Heart left ventricle (tissue), 16 donors: ENCODE results near the gene CAPN9. TPM values are rescaled to one million over a fixed set of nuclear protein-coding genes. Genes with fewer than 3 reads are reported as not detected.

Experiments
- ATAC-seq, 4 donors: fragments of 200-7000 bp; cut with Tn5 transposase; one replicate each; pipeline ENCODE4 v1.9.1; 2020 to 2022; ENCODE audit warnings: moderate library complexity in 4 of 4, mild to moderate bottlenecking in 3 of 4, moderate number of reproducible peaks in 1 of 4
- DNase-seq, 5 donors: peaks; one replicate each; pipeline ENCODE4 v3.0.0-alpha.2; 2020
- H3K27ac ChIP-seq, 12 donors: fragments of 200-600 bp; sonication (generic) in 4 of 12; one replicate each; pipeline versions ENCODE4 v1.5.0 to v1.8.0; 2016 to 2022; ENCODE audit warnings: mild to moderate bottlenecking in 2 of 12
- H3K27me3 ChIP-seq, 9 donors: fragments of 200-600 bp; sonication (generic) in 2 of 9; one replicate each; pipeline versions ENCODE4 v1.5.1 to v1.8.0; 2016 to 2022; ENCODE audit warnings: mild to moderate bottlenecking in 3 of 9
- H3K36me3 ChIP-seq, 9 donors: fragments of 200-600 bp; sonication (generic) in 2 of 9; one replicate each; pipeline versions ENCODE4 v1.5.0 to v1.8.0; 2018 to 2022; ENCODE audit warnings: mild to moderate bottlenecking in 2 of 9
- H3K4me1 ChIP-seq, 12 donors: fragments of 200-600 bp; sonication (generic) in 4 of 12; one replicate each; pipeline versions ENCODE4 v1.5.0 to v1.8.0; 2016 to 2022; ENCODE audit warnings: mild to moderate bottlenecking in 3 of 12
- H3K4me3 ChIP-seq, 12 donors: fragments of 200-600 bp; sonication (generic) in 4 of 12; one replicate each; pipeline versions ENCODE4 v1.5.0 to v1.8.0; 2017 to 2022; ENCODE audit warnings: mild to moderate bottlenecking in 9 of 12, moderate library complexity in 4 of 12
- H3K9me3 ChIP-seq, 12 donors: fragments of 200-600 bp; sonication (generic) in 4 of 12; one replicate each; pipeline versions ENCODE4 v1.5.0 to v1.8.0; 2016 to 2022; ENCODE audit warnings: mild to moderate bottlenecking in 1 of 12
- POLR2A ChIP-seq, 2 donors: fragments of 450-650 bp; IDR thresholded peaks; one replicate each; pipeline ENCODE4 v1.6.1; 2017; ENCODE audit warnings: antibody characterized with exemption in 2 of 2, mild to moderate bottlenecking in 2 of 2, moderate library complexity in 2 of 2
- WGBS, 4 donors: extraction: QIAGEN DNeasy Blood & Tissue Kit in 2 of 4; methylation state at CpG; one replicate each; pipeline versions ENCODE4 v1.1.5 to v1.1.7; 2013 to 2018; 5-methylcytosine and 5-hydroxymethylcytosine counted together
- intact Hi-C, 10 donors: fragments of 100-400 bp; cut with DNase I; formaldehyde crosslinking; loops; one replicate each; pipeline versions ENCODE4 v1.11.1 to v1.14.2; 2022
- polyA plus RNA-seq, 2 donors: library from polyadenylated mRNA; stranded (reverse); fragments of 200-250 nt; gene quantifications; one replicate each; pipeline ENCODE4 v1.2.3, GENCODE V29; 2013
- total RNA-seq, 9 donors: library from RNA; depleted of rRNA in 2 of 9; stranded (reverse); fragments of >200 nt in 2 of 9; fragmentation: NEBNext Ultra II Directional in 3 of 9; extraction: Animal tissue kit (Norgen Biotek cat#: 25700) in 3 of 9; gene quantifications; one replicate each; pipeline versions ENCODE4 v1.1.0 to v1.2.4, GENCODE V29; 2016 to 2023
- TF ChIP-seq, protein P1 (sequence below), 12 donors: fragments of 200-600 bp; sonication (generic) in 4 of 12; IDR thresholded peaks; one replicate each; pipeline versions ENCODE4 v1.5.0 to v1.8.0; 2018 to 2022; ENCODE audit warnings: antibody characterized with exemption in 12 of 12, mild to moderate bottlenecking in 5 of 12
- donor health status: ischemic (EF 13 %, LVEDD 7.1; RV severe dilation, severe dysfunction).
- donor health status: healthy with polysubstance abuse.
- donor health status: DM: no; HTN: yes; CAD: no.
- donor health status: DM: no; HTN: no; CAD: no.
- donor health status: ischemic (EF 25% LVEDD 6.9; RV normal size, moderate dysfunction).
- donor health status: ischemic (EF 25% LVEDD 5.7; RV mildly dilated, moderate dysfunction).
- donor health status: healthy.
- donor health status: DM: yes; HTN: yes; CAD: no.
- donor health status: ischemic (EF 35%, LVEDD 5.7; RV mildly dilated, moderate dysfunction).
- donor health status: nonischemic (EF 11% LVEDD 7.7; RV severe dilation, severe dysfunction).
- donor health status: DM: yes; HTN: yes; CAD: no.
- donor health status: PGD.
- donor health status: ischemic (EF 29% LVEDD 5.4; RV normal size, mild dysfunction).
- donor health status: nonischemic (EF 23%, LVEDD 6.1; RV moderate dilation, normal function).

Gene CAPN9
- total and polyA plus RNA-seq, 11 donors, result 0.04 to 0.31 (median 0.17) TPM; not detected in 7

DNA sequence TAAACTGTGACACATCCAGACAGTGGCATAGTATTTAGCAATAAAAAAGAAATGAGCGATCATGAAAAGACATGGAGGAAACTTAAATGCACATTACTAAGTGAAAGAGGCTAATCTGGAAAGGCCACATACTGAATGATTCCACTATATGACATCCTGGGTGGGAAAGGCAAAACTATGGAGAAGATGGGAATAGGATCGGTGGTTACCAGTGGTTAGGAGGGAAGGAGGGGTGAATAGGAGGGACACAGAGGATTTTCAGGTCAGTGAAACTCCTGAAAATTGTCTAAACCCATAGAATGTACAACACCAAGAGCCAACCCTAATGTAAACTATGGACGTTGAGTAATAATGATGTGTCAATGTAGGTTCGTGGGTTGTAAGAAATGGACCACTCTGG lies 47.1 kb upstream of the CAPN9 start:
- intact Hi-C loops, result no loop called here
- Histone ChIP-seq H3K4me3 (no peak overlapping the region), H3K4me1 (peaks cover 0 to 15% (median 0%) of the 10 kb centered on the region in 12 donors), H3K36me3 (peaks cover 0 to 30% (median 20%) of the 10 kb centered on the region in 9 donors), H3K27me3 (no peaks in the 10 kb centered on the region), H3K27ac (no peak overlapping the region), H3K9me3 (no peaks in the 10 kb centered on the region)
- WGBS, 4 donors, result 88 to 94% (median 93%) methylated on average over 4 of the region's 4 CpGs
- TF ChIP-seq, protein P1, sequence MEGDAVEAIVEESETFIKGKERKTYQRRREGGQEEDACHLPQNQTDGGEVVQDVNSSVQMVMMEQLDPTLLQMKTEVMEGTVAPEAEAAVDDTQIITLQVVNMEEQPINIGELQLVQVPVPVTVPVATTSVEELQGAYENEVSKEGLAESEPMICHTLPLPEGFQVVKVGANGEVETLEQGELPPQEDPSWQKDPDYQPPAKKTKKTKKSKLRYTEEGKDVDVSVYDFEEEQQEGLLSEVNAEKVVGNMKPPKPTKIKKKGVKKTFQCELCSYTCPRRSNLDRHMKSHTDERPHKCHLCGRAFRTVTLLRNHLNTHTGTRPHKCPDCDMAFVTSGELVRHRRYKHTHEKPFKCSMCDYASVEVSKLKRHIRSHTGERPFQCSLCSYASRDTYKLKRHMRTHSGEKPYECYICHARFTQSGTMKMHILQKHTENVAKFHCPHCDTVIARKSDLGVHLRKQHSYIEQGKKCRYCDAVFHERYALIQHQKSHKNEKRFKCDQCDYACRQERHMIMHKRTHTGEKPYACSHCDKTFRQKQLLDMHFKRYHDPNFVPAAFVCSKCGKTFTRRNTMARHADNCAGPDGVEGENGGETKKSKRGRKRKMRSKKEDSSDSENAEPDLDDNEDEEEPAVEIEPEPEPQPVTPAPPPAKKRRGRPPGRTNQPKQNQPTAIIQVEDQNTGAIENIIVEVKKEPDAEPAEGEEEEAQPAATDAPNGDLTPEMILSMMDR (IDR thresholded peaks at IDR 0.05), result no peak
- DNase-seq, result no peak
- ATAC-seq, result no peak

DNA sequence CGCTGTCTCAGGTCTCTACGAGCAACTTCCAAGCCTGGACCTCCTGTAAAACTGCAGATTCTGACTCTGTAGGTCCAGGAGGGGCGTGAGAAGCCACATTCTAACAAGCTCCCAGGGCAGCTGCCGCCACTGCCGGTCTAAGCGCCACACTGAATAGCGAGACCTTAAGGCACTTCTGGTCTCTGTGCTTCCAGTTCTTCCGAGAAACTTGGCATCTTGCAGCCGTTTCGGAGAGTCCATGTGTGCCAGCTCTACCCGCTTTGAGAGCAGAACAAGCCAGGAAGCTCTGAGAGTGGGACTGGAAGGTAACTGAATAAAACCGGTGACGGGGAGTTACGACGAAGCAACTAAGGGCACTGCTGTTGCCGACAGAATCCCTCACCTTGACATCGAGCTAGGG lies 45.8 kb upstream of the CAPN9 start:
- DNase-seq (no peak), ATAC-seq (no peak)
- no peaks in the 10 kb centered on the region for H3K27me3 ChIP-seq
- WGBS, 4 donors, result 84 to 90% (median 88%) methylated on average over 17 of the region's 17 CpGs
- H3K27ac ChIP-seq, result no peak overlapping the region
- TF ChIP-seq, protein P1 (IDR thresholded peaks at IDR 0.05), result no peak
- TF ChIP-seq POLR2A (IDR thresholded peaks at IDR 0.05), result no peak
- H3K4me1 ChIP-seq, result peaks cover 0 to 17% (median 0%) of the 10 kb centered on the region in 12 donors
- H3K9me3 ChIP-seq, result no peaks in the 10 kb centered on the region
- intact Hi-C loops, result no loop called here
- H3K4me3 ChIP-seq, result no peak overlapping the region
- peaks cover 0 to 37% (median 20%) of the 10 kb centered on the region in 9 donors for H3K36me3 ChIP-seq

DNA sequence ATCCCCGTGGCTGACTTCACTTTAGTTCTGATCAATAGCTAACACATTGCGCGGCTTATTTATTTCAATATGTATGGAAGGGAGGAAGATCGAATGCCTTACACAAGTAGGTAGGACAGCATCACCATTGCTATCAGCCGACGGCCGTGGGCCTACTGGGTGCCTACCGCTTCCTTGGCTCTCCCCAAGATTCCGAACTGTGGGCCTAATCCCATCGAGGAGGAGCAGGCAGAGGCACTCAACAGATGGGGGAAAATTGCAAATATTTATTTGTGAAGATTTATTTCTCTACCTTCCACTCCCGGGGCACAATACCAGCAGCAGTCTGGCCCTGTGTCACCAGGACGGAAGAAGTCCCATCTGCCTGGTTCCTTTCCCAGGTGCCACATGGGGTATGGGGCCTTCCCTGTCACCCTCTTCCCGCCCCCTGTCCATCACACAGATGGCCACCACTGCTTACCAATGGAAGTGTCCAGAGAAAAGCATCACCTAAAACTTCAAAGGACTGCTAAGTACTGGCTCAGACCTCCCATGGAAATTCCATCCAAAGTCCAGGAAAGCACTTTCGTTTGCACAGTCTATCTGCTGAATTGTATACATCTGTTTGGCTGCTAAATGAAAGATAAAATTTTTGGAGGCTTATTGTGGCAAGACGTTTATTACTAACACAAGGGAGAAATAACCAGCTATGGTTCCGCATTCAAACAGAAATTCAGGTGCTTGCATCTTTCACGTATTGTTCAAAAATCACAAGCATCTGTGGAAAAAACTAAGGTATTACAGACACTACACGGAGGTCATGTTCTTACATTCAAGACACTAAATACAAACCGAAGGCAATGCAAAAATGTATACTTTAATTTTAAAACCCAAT lies 45.1 kb upstream of the CAPN9 start:
- Histone ChIP-seq H3K36me3 (peaks cover 0 to 37% (median 20%) of the 10 kb centered on the region in 9 donors), H3K27me3 (no peaks in the 10 kb centered on the region), H3K27ac (no peak overlapping the region), H3K9me3 (no peaks in the 10 kb centered on the region), H3K4me1 (peaks cover 0 to 12% (median 0%) of the 10 kb centered on the region in 12 donors), H3K4me3 (no peak overlapping the region)
- intact Hi-C loops, result no loop called here
- ATAC-seq, result no peak
- DNase-seq, result no peak
- TF ChIP-seq, protein P1 (IDR thresholded peaks at IDR 0.05), result no peak
- 89 to 93% (median 91%) methylated on average over 19 of the region's 19 CpGs for WGBS, 4 donors

DNA sequence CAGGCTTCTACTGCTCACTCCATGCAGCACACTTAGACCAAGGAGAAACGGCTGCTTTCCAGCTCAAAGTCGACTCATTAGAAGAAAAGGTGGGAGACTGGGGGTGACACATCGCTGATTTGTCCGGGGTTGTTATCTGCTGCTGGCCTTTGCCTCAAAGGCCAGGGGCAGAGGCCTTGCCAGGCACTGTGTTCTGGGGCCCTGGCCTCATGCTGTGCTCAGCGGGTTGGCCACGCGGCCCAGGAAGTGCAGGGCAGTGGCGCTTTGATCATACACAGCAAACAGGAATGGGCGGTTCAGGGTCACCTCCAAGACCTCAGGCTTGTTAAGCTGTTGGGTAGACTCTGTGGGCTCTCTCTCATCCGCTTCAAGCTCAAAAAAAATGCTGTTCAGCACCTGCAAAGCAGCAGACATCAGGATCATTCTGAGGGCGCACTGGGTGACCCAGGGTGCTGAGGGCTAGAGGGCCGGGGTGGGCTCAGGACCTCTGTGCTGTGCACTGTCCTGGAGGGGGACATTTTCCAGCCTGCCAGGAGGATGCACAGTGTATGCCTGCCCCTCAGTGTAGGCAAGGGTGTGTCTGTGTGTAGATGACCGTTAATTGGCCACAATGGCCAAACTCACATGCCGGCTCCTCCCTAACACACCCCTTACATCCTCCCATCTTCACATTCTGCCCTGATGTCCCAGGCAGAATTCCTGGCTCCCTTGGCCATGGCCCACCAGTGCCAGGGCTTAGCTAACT lies 44.1 kb upstream of the CAPN9 start:
- peaks cover 0 to 5% (median 0%) of the 10 kb centered on the region in 12 donors for H3K4me1 ChIP-seq
- DNase-seq, result no peak
- intact Hi-C loops, result no loop called here
- H3K4me3 ChIP-seq, result no peak overlapping the region
- whole genome bisulfite sequencing, 4 donors, result 68 to 72% (median 69%) methylated on average over 14 of the region's 14 CpGs
- no peaks in the 10 kb centered on the region for H3K9me3 ChIP-seq
- TF ChIP-seq POLR2A (IDR thresholded peaks at IDR 0.05), result no peak
- TF ChIP-seq, protein P1 (IDR thresholded peaks at IDR 0.05), result no peak
- no peaks in the 10 kb centered on the region for H3K27me3 ChIP-seq
- no peak overlapping the region for H3K27ac ChIP-seq
- no peak for ATAC-seq
- peaks cover 0 to 40% (median 20%) of the 10 kb centered on the region in 9 donors for H3K36me3 ChIP-seq
